HEK293 (cell line): Measurements from ENCODE around the gene ROBO1.

ENCODE experiments used
- SALL2 ChIP-seq: fragments of 450-650 bp; formaldehyde crosslinking; IDR thresholded peaks from 2 replicates; pipeline ENCODE4 v1.5.0; 2017; ENCODE audit warnings: missing biosample characterization, mild to moderate bottlenecking, missing genetic modification characterization, borderline replicate concordance
- YY1 ChIP-seq: fragments of 450-650 bp; formaldehyde crosslinking; IDR thresholded peaks from 2 replicates; pipeline ENCODE4 v1.5.1; 2018; ENCODE audit warnings: missing biosample characterization, missing genetic modification characterization
- ZFHX2 ChIP-seq: fragments of 450-650 bp; formaldehyde crosslinking; conservative IDR thresholded peaks from 2 replicates; pipeline ENCODE4 v1.5.1; 2016; ENCODE audit warnings: missing biosample characterization, missing genetic modification characterization
- ZNF138 ChIP-seq: fragments of 450-650 bp; formaldehyde crosslinking; IDR thresholded peaks from 2 replicates; pipeline ENCODE4 v1.5.1; 2016; ENCODE audit warnings: missing biosample characterization, missing genetic modification characterization, borderline replicate concordance
- ZNF175 ChIP-seq: fragments of 450-650 bp; formaldehyde crosslinking; IDR thresholded peaks from 2 replicates; pipeline ENCODE4 v1.5.1; 2016; ENCODE audit warnings: missing biosample characterization, missing genetic modification characterization
- ZNF239 ChIP-seq: fragments of 450-650 bp; formaldehyde crosslinking; IDR thresholded peaks from 2 replicates; pipeline ENCODE4 v1.5.1; 2016; ENCODE audit warnings: missing biosample characterization, missing genetic modification characterization
- ZNF404 ChIP-seq: fragments of 450-650 bp; formaldehyde crosslinking; IDR thresholded peaks from 2 replicates; pipeline ENCODE4 v1.5.1; 2017; ENCODE audit warnings: missing biosample characterization, missing genetic modification characterization
- ZNF558 ChIP-seq: fragments of 450-650 bp; formaldehyde crosslinking; IDR thresholded peaks from 2 replicates; pipeline ENCODE4 v1.5.1; 2016; ENCODE audit warnings: missing biosample characterization, missing genetic modification characterization
- ZNF639 ChIP-seq: fragments of 450-650 bp; formaldehyde crosslinking; IDR thresholded peaks from 2 replicates; pipeline ENCODE4 v1.5.1; 2016; ENCODE audit warnings: missing biosample characterization, missing genetic modification characterization
- TF ChIP-seq, protein P1 (sequence below): fragments of 450-650 bp; formaldehyde crosslinking; IDR thresholded peaks from 2 replicates; pipeline ENCODE4 v1.5.1; 2017; ENCODE audit warnings: missing biosample characterization, missing genetic modification characterization
- TF ChIP-seq, protein P2 (sequence below): fragments of 450-650 bp; formaldehyde crosslinking; IDR thresholded peaks from 2 replicates; pipeline ENCODE4 v1.5.1; 2016; ENCODE audit warnings: missing biosample characterization, missing genetic modification characterization
- TF ChIP-seq, protein P3 (sequence below): fragments of 450-650 bp; formaldehyde crosslinking; conservative IDR thresholded peaks from 2 replicates; pipeline ENCODE4 v1.5.1; 2016; ENCODE audit warnings: low read depth, missing biosample characterization, missing genetic modification characterization

DNA sequence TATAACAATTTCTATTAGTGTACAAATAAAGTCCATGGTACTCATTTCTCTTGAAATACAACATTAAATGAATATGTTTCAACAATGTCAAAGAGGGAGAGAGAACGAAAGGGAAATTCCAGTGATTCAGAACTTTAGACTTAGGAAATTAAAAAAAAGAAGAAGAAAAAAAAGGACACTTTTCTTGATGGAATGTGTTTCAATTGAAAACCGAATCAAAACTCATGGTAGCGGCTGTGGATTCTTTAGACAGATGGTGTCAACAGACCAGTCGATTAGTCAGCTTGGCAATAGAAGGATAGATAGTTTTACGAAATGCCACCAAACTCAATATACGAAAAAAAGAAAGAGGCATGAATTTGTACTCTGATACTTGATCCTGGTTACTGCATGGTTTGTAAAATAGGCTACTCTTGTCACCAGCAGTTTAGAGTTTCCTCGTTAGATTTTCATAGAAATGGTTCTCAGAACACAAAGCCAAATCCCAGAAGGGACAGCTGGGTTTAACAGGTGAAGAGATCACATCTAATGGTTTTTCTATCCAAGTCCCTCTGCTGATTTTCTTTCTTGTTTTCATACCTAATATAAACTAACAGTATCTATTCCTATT, 793.5 kb downstream of the ROBO1 start:
- TF ChIP-seq, protein P1, sequence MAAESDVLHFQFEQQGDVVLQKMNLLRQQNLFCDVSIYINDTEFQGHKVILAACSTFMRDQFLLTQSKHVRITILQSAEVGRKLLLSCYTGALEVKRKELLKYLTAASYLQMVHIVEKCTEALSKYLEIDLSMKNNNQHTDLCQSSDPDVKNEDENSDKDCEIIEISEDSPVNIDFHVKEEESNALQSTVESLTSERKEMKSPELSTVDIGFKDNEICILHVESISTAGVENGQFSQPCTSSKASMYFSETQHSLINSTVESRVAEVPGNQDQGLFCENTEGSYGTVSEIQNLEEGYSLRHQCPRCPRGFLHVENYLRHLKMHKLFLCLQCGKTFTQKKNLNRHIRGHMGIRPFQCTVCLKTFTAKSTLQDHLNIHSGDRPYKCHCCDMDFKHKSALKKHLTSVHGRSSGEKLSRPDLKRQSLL (tag by site-specific recombination), result no peak
- TF ChIP-seq, protein P2, sequence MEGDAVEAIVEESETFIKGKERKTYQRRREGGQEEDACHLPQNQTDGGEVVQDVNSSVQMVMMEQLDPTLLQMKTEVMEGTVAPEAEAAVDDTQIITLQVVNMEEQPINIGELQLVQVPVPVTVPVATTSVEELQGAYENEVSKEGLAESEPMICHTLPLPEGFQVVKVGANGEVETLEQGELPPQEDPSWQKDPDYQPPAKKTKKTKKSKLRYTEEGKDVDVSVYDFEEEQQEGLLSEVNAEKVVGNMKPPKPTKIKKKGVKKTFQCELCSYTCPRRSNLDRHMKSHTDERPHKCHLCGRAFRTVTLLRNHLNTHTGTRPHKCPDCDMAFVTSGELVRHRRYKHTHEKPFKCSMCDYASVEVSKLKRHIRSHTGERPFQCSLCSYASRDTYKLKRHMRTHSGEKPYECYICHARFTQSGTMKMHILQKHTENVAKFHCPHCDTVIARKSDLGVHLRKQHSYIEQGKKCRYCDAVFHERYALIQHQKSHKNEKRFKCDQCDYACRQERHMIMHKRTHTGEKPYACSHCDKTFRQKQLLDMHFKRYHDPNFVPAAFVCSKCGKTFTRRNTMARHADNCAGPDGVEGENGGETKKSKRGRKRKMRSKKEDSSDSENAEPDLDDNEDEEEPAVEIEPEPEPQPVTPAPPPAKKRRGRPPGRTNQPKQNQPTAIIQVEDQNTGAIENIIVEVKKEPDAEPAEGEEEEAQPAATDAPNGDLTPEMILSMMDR (tag by site-specific recombination), result no peak
- TF ChIP-seq ZNF138 (no peak), SALL2 (tag by site-specific recombination) (no peak), YY1 (no peak), ZFHX2 (tag by site-specific recombination) (no peak), ZNF404 (tag by site-specific recombination) (no peak), ZNF558 (tag by site-specific recombination) (no peak), ZNF175 (tag by site-specific recombination) (no peak), ZNF639 (tag by site-specific recombination) (no peak), ZNF239 (no peak)
- TF ChIP-seq, protein P3, sequence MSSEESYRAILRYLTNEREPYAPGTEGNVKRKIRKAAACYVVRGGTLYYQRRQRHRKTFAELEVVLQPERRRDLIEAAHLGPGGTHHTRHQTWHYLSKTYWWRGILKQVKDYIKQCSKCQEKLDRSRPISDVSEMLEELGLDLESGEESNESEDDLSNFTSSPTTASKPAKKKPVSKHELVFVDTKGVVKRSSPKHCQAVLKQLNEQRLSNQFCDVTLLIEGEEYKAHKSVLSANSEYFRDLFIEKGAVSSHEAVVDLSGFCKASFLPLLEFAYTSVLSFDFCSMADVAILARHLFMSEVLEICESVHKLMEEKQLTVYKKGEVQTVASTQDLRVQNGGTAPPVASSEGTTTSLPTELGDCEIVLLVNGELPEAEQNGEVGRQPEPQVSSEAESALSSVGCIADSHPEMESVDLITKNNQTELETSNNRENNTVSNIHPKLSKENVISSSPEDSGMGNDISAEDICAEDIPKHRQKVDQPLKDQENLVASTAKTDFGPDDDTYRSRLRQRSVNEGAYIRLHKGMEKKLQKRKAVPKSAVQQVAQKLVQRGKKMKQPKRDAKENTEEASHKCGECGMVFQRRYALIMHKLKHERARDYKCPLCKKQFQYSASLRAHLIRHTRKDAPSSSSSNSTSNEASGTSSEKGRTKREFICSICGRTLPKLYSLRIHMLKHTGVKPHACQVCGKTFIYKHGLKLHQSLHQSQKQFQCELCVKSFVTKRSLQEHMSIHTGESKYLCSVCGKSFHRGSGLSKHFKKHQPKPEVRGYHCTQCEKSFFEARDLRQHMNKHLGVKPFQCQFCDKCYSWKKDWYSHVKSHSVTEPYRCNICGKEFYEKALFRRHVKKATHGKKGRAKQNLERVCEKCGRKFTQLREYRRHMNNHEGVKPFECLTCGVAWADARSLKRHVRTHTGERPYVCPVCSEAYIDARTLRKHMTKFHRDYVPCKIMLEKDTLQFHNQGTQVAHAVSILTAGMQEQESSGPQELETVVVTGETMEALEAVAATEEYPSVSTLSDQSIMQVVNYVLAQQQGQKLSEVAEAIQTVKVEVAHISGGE, result no peak
